ENCODE results near the gene PPP2R5C. TPM values are rescaled to one million over a fixed set of nuclear protein-coding genes. Genes with fewer than 3 reads are reported as not detected.
A peak's percentile ranks its signal among the peaks of the same experiment; 100 is the strongest.

The PPP2R5C gene
- total RNA-seq, 1 experiment from 2014 or later = 93.0 TPM

DNA sequence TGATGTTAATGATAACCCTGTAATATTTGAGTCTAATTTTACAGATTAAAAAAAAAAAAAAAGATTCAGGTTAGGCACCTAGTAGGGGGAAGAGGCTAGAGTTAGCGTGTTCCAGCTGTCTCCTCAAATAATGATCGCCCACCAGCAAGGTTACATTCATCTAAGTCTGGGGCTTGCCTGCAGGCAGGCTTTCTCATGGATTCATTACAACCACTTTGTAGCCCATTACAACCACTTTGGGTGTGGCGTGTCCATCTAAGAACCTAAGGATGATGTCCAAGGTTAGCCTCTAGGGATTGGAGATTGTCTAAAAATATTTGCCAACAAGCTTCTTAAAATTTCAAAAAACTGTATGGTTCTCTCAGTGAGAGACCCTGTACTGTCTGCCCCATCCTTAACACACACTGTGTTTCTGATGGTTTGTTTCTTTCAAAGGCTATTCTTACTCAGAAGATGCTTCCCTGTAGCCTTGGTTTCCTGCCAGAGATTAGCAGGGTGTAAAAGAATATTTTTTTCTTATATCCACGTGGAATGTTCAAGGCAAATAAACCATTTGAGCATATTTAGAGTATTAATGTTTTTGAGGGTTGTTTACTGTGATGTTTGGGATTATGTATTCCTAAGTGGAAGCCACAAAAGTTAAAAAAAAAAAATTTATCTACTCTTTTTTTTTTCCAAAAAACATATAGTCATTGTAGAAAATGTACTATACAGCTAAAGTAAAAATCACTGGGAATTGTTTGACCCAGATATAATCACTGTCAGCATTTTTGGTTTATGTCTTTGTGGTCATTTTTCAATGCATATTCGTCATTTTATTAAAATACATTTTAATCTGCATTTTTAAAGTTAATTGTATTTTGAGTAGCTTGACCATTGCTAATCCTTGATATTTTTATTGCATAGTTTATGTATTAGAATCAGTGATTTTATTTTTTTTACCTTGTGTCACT is 204.5 kb downstream of the PPP2R5C start:
- H3K4me1 Mint-ChIP-seq = peaks cover 22 to 24% of the 10 kb centered on the region in 2 experiments
- Histone ChIP-seq H3K79me1 (ENCODE audit: insufficient read depth, low read depth, low read length, poor library complexity, severe bottlenecking) (peaks cover 4% of the 10 kb centered on the region), H4K20me1 (ENCODE audit: control insufficient read depth, insufficient read depth, insufficient read length) (no peaks in the 10 kb centered on the region), H2BK15ac (ENCODE audit: low read depth, low read length) (no peak overlapping the region), H3K4me1 (ENCODE audit: insufficient read depth, low read length) (no peaks in the 10 kb centered on the region; the same call in 1 of the 2 replicates), H3K79me2 (ENCODE audit: insufficient read depth, low read length) (peaks cover 31% of the 10 kb centered on the region; the same call in 1 of the 2 replicates), H2BK120ac (ENCODE audit: low read depth, low read length, poor library complexity, severe bottlenecking) (no peak overlapping the region), H2AK5ac (ENCODE audit: insufficient read length, low read length) (no peak overlapping the region), H3T11ph (ENCODE audit: low read length) (no peak overlapping the region), H2BK12ac (ENCODE audit: insufficient read length, low read depth, low read length) (no peak overlapping the region), H3K27ac (ENCODE audit: insufficient read length, low read depth, low read length) (no peak overlapping the region), H3K4ac (ENCODE audit: low read depth, low read length) (no peak overlapping the region), H3K9me3 (ENCODE audit: control insufficient read depth, low read depth, low read length) (no peaks in the 10 kb centered on the region), H3K23me2 (ENCODE audit: insufficient read length, low read depth, low read length, poor library complexity, severe bottlenecking) (peaks cover 14% of the 10 kb centered on the region), H2BK20ac (ENCODE audit: low read depth, low read length, poor library complexity, severe bottlenecking) (no peak overlapping the region), H3K4me2 (ENCODE audit: insufficient read depth, insufficient read length, low read length) (peak overlapping the region; percentile 91), H3K14ac (ENCODE audit: insufficient read depth, low read length) (no peak overlapping the region), H3K23ac (ENCODE audit: insufficient read length, low read depth, low read length) (no peak overlapping the region), H4K8ac (replicated peaks; ENCODE audit: insufficient read length, low read depth, low read length) (no peak overlapping the region), H4K91ac (ENCODE audit: insufficient read length, low read depth, low read length) (no peak overlapping the region), H3K18ac (ENCODE audit: insufficient read length, low read depth, low read length) (no peak overlapping the region), H4K5ac (ENCODE audit: insufficient read length, low read depth, low read length) (no peak overlapping the region), H3K9ac (ENCODE audit: extremely low read depth, insufficient read length, low read length) (peak overlapping the region; percentile 75), H3K56ac (ENCODE audit: insufficient read length, low read depth, low read length) (no peak overlapping the region), H2AFZ (ENCODE audit: low read length) (no peak overlapping the region), H2BK5ac (ENCODE audit: insufficient read length, low read length) (no peak overlapping the region), H3K27me3 (ENCODE audit: insufficient read depth, low read length) (peaks cover 4% of the 10 kb centered on the region; the same call in 1 of the 2 replicates)
- peaks cover 29% of the 10 kb centered on the region for H3K27me3 Mint-ChIP-seq (ENCODE audit: low read depth)
- H3K4me3 Mint-ChIP-seq = peak overlapping the region; percentile 91 to 93
- DNase-seq = no peak
- H3K36me3 Mint-ChIP-seq (ENCODE audit: insufficient read depth in 1 of 3, low read depth in 3 of 3) = peaks cover 12 to 24% (median 19%) of the 10 kb centered on the region in 3 experiments
- peak overlapping the region in 2 of 3 experiments; percentile 55 to 85; a peak in 3 of 7 replicates for H3K27ac Mint-ChIP-seq
- WGBS (ENCODE audit: extremely low coverage, insufficient read length, low lambda C conversion rate) = no CpG with 5 or more reads among the region's 5 CpGs
- TF ChIP-seq, protein P1, sequence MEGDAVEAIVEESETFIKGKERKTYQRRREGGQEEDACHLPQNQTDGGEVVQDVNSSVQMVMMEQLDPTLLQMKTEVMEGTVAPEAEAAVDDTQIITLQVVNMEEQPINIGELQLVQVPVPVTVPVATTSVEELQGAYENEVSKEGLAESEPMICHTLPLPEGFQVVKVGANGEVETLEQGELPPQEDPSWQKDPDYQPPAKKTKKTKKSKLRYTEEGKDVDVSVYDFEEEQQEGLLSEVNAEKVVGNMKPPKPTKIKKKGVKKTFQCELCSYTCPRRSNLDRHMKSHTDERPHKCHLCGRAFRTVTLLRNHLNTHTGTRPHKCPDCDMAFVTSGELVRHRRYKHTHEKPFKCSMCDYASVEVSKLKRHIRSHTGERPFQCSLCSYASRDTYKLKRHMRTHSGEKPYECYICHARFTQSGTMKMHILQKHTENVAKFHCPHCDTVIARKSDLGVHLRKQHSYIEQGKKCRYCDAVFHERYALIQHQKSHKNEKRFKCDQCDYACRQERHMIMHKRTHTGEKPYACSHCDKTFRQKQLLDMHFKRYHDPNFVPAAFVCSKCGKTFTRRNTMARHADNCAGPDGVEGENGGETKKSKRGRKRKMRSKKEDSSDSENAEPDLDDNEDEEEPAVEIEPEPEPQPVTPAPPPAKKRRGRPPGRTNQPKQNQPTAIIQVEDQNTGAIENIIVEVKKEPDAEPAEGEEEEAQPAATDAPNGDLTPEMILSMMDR (conservative IDR thresholded peaks at IDR 0.05) = no peak
- no peaks in the 10 kb centered on the region; a peak in 1 of 5 replicates for H3K9me3 Mint-ChIP-seq
